ENCODE data around the gene CRTC3. TPM values are rescaled to one million over a fixed set of nuclear protein-coding genes. Genes with fewer than 3 reads are reported as not detected.
"Not testable (repeated sequence)": the region's sequence is repeated elsewhere in the genome, so short reads cannot be mapped to it uniquely, and the experiment has no call there.

The CRTC3 gene
- total RNA-seq, 1 experiment from 2014 or later, result 10.8 TPM

DNA sequence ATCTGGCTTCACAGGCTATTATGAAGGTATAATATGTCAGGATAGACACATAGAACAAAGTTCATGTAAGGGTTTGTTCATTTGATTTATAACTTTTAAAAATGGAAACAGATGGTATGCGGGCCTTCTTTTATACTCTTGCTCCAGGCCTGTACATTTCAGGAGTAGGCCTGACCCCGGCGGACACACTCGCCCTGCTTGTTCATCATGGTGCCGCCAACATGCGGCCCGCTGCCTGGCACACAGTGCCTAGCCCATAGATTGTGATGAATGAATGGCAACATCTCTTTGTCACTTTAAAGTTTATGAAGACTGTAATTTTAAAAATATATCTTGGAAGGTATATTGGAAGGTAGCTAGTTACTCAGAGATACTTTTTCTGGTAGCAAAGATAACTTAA is 95.3 kb downstream of the CRTC3 start:
- in situ Hi-C loops (cut with HindIII; ENCODE audit: low pct_unique_long_range_greater_than_20kb, low sequenced_read_pairs), result no loop called here
- DNase-seq (ENCODE audit: low read depth, low spot score), result no peak

DNA sequence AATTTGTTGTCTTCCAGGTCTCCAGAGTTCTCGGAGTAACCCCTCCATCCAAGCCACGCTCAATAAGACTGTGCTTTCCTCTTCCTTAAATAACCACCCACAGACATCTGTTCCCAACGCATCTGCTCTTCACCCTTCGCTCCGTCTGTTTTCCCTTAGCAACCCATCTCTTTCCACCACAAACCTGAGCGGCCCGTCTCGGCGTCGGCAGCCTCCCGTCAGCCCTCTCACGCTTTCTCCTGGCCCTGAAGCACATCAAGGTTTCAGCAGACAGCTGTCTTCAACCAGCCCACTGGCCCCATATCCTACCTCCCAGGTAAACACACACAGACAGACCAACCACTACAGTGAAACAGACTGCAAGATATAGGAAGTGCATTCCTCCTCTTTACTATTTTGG is 99.5 kb downstream of the CRTC3 start:
- no peak for DNase-seq (ENCODE audit: low read depth, low spot score)
- in situ Hi-C loops (cut with HindIII; ENCODE audit: low pct_unique_long_range_greater_than_20kb, low sequenced_read_pairs), result no loop called here

DNA sequence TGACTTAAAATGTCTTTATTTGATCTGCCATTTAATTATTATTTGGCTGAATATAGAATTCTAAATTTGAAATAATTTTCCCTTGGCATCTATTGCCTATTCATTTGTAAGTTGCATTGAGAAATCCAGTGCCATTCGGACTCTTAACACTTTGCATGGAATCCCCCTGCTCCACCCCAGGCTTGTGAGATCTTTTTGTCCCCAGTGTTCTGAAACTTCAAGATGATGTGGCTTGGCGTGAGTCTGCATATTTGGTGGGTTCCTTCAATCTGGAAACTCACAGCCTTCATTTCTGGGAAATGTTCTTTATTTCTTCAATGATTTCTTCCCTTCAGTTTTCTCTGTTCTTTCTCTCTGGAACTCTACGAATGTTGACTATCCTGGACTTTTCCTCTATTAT is 103.6 kb downstream of the CRTC3 start:
- in situ Hi-C loops (cut with HindIII; ENCODE audit: low pct_unique_long_range_greater_than_20kb, low sequenced_read_pairs), result no loop called here
- DNase-seq (ENCODE audit: low read depth, low spot score), result no peak

DNA sequence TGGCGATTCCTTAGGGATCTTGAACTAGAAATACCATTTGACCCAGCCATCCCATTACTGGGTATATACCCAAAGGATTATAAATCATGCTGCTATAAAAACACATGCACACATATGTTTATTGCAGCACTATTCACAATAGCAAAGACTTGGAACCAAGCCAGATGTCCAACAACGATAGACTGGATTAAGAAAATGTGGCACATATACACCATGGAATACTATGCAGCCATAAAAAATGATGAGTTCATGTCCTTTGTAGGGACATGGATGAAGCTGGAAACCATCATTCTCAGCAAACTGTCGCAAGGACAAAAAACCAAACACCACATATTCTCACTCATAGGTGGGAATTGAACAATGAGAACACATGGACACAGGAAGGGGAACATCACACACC is 107.3 kb downstream of the CRTC3 start:
- in situ Hi-C loops (cut with HindIII; ENCODE audit: low pct_unique_long_range_greater_than_20kb, low sequenced_read_pairs); DNase-seq (ENCODE audit: low read depth, low spot score): not testable (repeated sequence)

DNA sequence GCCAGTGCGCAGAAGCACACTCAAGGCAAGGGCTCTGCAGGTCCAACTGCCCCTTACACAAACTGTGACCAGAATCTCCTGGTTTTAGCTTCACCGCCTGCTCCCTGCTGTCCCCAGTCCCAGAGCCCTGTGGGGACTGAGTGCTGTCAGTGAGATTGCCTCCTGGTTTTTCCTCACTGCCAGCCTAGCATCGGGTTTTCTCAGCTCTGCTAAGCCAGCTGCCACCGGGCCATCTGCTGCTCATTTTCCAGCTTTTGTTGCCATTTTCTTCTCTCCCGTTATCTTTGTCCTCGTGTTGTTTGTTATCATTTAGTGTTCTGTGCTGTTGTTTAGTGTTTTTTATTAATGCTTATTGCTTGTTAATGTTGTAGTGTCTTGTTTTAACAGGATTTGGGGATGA is 108.0 kb downstream of the CRTC3 start:
- in situ Hi-C loops (cut with HindIII; ENCODE audit: low pct_unique_long_range_greater_than_20kb, low sequenced_read_pairs), result no loop called here

DNA sequence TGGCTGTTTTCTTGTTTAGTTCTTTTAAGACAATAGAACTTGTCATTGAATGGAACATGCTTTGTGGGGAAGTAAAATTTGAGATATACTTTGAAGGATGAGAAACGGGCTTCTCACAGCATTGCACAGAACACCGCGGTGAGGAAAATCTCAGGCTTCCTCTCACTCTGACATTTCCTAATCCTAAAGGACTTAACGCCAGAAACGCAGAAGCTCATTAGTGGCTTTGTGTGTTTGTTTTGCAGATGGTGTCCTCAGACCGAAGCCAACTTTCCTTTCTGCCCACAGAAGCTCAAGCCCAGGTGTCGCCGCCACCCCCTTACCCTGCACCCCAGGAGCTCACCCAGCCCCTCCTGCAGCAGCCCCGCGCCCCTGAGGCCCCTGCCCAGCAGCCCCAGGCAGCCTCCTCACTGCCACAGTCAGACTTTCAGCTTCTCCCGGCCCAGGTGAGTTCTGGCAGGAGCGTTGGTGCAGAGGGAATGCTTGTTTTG is 108.5 kb downstream of the CRTC3 start:
- in situ Hi-C loops (cut with HindIII; ENCODE audit: low pct_unique_long_range_greater_than_20kb, low sequenced_read_pairs), result no loop called here

More for the DNA sequence above, 108.0 kb downstream of the CRTC3 start:
- no peak for DNase-seq (ENCODE audit: low read depth, low spot score)

DNA sequence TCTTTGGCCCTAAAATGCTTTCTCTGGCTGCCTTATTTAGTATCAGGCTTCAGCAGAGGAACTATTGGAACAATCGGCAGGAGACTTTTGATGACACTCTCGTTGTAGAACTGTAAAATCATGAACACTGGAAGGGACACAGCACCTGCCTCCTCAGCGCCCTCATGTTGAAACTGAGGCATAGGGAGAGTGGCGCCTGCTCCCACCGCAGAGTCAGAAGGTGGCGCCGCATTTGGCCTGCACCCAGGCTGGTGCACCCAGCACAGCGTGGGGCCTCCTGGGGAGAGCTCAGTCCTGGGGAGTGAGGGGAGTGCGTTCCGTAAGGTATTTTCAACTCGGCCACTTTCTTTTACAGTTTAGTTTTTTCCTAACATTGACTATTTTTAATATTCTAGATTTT is 109.2 kb downstream of the CRTC3 start:
- DNase-seq (ENCODE audit: low read depth, low spot score), result no peak
- in situ Hi-C loops (cut with HindIII; ENCODE audit: low pct_unique_long_range_greater_than_20kb, low sequenced_read_pairs), result no loop called here

More for the DNA sequence above, 108.5 kb downstream of the CRTC3 start:
- DNase-seq (ENCODE audit: low read depth, low spot score), result no peak

DNA sequence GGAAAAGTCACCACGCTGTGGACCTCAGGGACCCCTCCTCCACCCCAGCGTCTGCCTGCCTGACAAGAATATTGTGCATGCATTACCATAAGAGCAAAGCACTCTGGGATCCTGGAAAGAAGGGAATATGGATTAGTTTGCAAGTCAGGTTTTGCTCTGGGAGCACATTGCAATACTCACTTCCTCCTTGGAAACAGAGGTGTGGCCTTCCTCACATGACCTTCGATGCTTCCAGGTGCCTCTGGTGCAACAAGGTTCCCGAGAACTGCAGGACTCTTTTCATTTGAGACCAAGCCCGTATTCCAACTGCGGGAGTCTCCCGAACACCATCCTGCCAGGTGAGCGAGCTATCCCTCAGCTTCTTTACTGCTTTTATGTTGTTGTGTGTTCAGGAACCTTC is 111.1 kb downstream of the CRTC3 start:
- no peak for DNase-seq (ENCODE audit: low read depth, low spot score)
- in situ Hi-C loops (cut with HindIII; ENCODE audit: low pct_unique_long_range_greater_than_20kb, low sequenced_read_pairs), result no loop called here

DNA sequence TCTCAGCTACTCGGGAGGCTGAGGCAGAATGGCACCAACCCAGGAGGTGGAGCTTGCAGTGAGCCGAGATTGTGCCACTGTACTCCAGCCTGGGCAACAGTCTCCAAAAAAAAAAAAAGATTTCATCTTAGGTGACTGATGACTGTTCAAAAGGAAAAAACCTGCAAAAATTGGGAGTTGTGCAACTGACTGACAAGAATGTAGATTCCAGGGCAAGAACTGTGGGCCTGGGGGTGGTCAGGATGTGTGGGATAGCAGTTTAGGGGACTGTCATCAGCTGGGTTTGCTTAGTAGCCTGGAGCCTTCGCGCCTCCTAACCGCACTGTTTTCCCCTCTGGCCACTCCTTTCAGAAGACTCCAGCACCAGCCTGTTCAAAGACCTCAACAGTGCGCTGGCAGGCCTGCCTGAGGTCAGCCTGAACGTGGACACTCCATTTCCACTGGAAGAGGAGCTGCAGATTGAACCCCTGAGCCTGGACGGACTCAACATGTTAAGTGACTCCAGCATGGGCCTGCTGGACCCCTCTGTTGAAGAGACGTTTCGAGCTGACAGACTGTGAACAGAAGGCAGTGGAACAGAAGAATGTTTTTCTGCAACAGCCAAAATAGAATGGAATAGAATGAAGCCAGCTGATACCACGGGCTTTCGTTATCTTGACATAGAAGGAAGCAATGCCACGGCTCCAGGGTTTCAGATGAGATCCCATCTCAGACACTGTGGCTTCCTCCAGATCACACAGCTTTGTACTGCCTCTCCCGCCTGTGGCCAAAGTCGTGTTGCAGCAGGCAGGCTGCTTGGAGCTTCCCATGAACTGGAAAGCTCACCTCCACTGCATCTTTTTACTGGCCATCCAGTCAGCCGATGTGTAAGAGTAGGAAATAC is 112.1 kb downstream of the CRTC3 start:
- in situ Hi-C loops (cut with HindIII; ENCODE audit: low pct_unique_long_range_greater_than_20kb, low sequenced_read_pairs), result no loop called here
- DNase-seq (ENCODE audit: low read depth, low spot score), result no peak

DNA sequence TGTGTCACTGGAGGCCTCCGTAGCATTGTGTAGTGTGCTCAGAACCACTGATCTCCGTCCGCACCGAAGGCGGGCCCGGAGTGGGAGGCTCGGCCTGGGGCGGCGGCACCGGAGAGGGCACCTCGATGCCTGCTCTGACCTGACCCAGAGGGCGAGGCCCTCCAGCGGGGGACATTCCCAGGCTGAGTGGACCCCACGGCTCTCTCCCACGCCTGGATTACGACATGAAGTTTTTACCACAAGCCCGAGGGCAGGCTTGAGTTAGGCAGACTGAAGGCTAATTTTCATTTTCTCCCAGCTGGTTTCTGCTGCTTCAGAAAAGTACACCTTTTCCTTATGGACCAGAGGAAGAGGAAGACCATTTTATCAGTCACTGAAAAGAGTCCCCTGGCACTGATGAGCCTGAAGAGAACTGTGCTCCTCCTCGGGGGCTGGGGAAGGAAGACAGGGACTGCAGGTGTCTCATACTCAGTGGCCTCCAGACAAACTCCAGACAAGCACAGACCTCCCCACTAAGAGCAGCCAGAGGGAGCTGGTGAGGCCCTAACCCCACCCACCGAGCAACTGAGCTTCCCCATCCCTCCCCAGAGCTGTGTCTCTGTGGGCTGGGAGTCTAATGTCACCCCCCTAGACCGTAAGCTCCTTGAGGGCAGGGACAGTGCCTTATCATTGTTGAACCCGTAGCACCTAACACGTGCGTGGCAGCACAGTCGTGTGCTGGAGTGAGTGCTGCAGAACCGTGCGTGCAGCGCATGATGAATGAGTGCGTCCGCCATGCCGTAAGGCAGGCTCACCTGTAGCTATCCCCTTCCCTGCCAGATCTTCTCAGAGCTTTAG is 113.0 kb downstream of the CRTC3 start:
- in situ Hi-C loops (cut with HindIII; ENCODE audit: low pct_unique_long_range_greater_than_20kb, low sequenced_read_pairs), result no loop called here
- no peak for DNase-seq (ENCODE audit: low read depth, low spot score)

DNA sequence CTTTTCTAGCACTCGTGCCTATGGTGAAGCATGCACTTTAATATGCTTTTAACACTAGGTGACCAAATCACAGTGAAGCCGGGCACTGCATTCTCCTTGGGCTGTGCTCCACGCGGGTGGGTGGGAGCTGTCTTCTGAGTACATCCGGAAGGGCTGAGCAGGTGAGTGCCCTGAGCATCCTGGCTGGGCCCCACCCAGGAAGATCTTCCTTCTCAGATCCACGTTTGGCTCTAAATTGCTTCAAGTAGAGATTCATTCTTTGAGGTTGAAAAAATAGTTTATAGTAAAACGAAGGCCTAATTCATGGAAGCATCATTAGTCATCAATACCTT is 113.5 kb downstream of the CRTC3 start:
- no peak for DNase-seq (ENCODE audit: low read depth, low spot score)
- in situ Hi-C loops (cut with HindIII; ENCODE audit: low pct_unique_long_range_greater_than_20kb, low sequenced_read_pairs), result no loop called here

DNA sequence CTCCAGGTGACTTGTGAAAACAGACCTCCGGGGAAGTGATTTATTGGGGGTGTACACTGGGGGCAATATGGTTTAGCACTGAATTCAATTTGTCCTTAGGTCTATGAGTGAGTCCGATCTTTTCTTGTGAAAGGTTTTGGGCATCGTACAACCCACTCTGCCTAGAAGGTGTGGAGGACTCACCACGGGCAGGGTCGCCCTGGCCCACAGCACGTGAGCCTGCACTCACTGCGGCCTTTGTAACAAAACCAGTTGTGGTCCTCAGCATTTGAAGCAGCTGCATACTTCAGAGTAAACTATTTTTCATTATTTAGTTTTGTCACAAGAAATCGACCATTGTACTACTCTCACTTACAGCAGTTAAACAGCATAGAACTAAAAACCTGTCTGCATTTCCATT is 114.8 kb downstream of the CRTC3 start:
- no peak for DNase-seq (ENCODE audit: low read depth, low spot score)
- in situ Hi-C loops (cut with HindIII; ENCODE audit: low pct_unique_long_range_greater_than_20kb, low sequenced_read_pairs), result no loop called here

DNA sequence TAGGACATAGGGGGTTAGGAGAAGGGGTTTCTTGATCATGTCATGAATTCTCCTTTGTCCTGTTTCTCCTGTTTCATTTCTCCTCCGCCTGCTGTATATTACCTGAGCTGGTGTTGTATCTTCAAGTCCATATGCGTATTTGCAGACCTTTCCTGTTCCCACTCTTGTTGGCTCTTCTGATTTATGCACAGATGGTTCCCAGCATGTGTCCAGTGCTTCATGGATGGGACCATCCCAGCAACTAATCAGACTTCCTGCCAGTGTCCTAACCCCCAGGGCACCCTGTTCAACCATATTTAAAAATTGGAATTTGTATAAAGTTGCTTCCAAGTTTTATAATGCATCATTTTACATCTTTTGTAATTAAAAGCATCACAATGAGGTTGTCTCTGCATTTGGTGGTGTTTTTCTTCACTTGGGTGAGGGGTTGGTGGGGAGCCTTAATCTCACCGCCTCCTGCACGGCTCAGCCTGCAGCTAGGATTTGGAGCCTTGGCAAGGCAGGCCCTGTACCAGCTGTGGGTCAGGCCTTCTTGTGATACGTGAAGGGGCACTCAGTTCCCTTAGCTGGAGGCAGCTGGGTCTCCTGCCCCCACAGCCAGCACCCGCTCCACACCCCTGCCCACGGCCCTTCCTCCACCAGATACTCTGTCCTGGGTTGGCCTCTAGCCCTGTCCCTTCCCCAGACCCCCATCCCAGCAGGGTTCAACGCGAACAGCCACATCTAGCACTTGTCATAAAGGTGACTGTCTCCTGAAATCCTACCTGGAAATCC is 115.4 kb downstream of the CRTC3 start:
- in situ Hi-C loops (cut with HindIII; ENCODE audit: low pct_unique_long_range_greater_than_20kb, low sequenced_read_pairs), result no loop called here
- DNase-seq (ENCODE audit: low read depth, low spot score), result no peak

DNA sequence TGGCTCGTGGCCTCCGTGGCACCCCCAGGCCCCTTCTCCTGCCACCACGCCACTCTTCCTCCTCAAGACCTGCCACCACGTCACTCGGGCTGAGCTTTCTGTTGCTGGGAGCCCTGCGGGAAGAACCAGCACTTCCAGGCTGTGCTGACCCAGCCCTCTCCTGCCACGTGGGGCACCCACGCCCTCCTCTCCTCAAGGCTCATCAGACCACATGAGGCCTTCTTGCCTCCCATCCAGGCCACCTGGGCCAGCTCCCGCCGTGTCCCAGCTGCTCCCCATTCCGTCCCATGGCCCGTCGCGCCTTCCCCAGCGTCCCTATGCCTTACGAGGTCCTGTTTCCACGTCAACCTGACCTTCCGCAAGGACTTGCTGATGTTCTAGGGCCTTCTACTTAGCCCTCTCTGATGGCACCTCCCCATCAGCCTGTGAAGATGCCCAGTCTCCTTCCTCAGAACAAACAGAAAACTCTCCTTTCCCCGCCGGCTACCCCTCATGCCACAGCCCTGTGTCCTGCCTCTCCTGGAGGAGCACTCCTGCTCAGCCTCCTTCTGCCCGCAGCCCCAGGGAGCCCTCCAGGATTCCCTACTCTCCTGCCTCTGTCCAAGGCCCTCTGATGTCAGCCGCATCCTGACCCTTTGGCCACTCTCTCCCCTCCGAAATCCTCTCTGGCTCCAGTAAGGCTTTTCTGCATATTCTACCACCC is 116.3 kb downstream of the CRTC3 start:
- DNase-seq (ENCODE audit: low read depth, low spot score), result no peak
- in situ Hi-C loops (cut with HindIII; ENCODE audit: low pct_unique_long_range_greater_than_20kb, low sequenced_read_pairs), result no loop called here

DNA sequence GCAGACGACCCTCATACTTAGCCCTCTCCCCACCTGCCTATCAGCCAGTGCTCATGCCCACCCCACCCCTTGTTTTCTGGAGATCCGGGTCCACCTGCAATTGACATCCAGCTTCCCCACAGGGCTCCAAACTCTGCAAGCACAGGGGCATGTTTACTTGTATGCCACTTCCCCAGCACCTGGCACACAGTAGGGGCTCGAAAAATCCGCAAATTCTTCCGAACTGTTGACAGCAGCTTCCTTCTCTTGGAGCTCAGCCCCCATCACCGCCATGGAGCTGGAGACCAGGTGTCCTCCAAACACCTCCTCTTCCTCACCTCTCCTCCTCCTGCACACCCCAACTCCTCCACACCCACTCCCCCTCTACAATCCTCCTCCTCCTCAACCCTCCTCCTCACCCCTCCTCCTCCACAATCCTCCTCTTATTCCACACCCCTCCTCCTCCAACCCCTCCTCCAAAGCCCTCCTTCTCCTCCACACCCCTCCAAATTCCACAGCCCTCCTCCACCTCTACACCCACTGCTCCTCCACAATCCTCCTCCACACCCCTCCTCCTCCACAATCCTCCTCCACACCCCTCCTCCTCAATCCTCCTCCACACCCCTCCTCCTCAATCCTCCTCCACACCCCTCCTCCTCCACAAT is 117.1 kb downstream of the CRTC3 start:
- in situ Hi-C loops (cut with HindIII; ENCODE audit: low pct_unique_long_range_greater_than_20kb, low sequenced_read_pairs), result no loop called here
- DNase-seq (ENCODE audit: low read depth, low spot score), result no peak

DNA sequence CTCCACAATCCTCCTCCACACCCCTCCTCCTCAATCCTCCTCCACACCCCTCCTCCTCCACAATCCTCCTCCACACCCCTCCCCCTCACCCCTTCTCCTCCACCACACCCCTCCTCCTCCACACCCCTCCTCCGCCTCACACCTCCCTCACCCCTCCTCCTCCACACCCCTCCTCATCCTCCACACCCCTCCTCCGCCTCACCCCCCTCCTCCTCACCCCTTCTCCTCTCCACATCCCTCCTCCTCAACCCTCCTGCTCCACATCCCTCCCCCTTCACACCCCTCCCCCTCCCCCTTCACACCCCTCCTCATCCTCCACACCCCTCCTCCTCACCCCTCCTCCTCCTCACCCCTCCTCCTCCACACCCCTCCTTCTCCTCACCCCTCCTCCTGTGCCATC is 117.6 kb downstream of the CRTC3 start:
- DNase-seq (ENCODE audit: low read depth, low spot score), result no peak
- in situ Hi-C loops (cut with HindIII; ENCODE audit: low pct_unique_long_range_greater_than_20kb, low sequenced_read_pairs), result no loop called here
